Measurements from ENCODE around the gene TMEM178B.
"Not testable (repeated sequence)": the region's sequence is repeated elsewhere in the genome, so short reads cannot be mapped to it uniquely, and the experiment has no call there.

TMEM178B gene

GRCh38 chr7:141317033-141317585, 243.2 kb downstream of the TMEM178B start:
- DNase-seq: no peak

- DNase-seq: no peak
Measured at GRCh38 chr7:141320287-141320686, 246.4 kb downstream of the TMEM178B start.

GRCh38 chr7:141322383-141322782, 248.5 kb downstream of the TMEM178B start:
- DNase-seq: no peak

GRCh38 chr7:141323826-141324225, 250.0 kb downstream of the TMEM178B start:
- no peak for DNase-seq

- no peak for DNase-seq
Measured at GRCh38 chr7:141324870-141325269, 251.0 kb downstream of the TMEM178B start.

GRCh38 chr7:141325275-141325674, 251.4 kb downstream of the TMEM178B start:
- DNase-seq: no peak

GRCh38 chr7:141328290-141328689, 254.4 kb downstream of the TMEM178B start:
- DNase-seq: no peak

- not testable (repeated sequence) for DNase-seq
Measured at GRCh38 chr7:141330285-141330684, 256.4 kb downstream of the TMEM178B start.

GRCh38 chr7:141333459-141333858, 259.6 kb downstream of the TMEM178B start:
- DNase-seq: no peak

- no peak for DNase-seq
Measured at GRCh38 chr7:141335164-141335563, 261.3 kb downstream of the TMEM178B start.

- DNase-seq: no peak
Measured at GRCh38 chr7:141339603-141340002, 265.7 kb downstream of the TMEM178B start.

- DNase-seq: no peak
Measured at GRCh38 chr7:141340991-141341390, 267.1 kb downstream of the TMEM178B start.

GRCh38 chr7:141342621-141343408, 269.0 kb downstream of the TMEM178B start:
- DNase-seq: no peak

- DNase-seq: no peak
Measured at GRCh38 chr7:141344153-141344935, 270.5 kb downstream of the TMEM178B start.

- DNase-seq: no peak
Measured at GRCh38 chr7:141348728-141349127, 274.9 kb downstream of the TMEM178B start.

GRCh38 chr7:141349338-141349737, 275.5 kb downstream of the TMEM178B start:
- DNase-seq: no peak

GRCh38 chr7:141349804-141350203, 275.9 kb downstream of the TMEM178B start:
- DNase-seq: no peak

GRCh38 chr7:141351175-141351574, 277.3 kb downstream of the TMEM178B start:
- no peak for DNase-seq

GRCh38 chr7:141352955-141353354, 279.1 kb downstream of the TMEM178B start:
- DNase-seq: no peak

GRCh38 chr7:141354251-141354650, 280.4 kb downstream of the TMEM178B start:
- no peak for DNase-seq

GRCh38 chr7:141355032-141355431, 281.2 kb downstream of the TMEM178B start:
- DNase-seq: no peak

- no peak for DNase-seq
Measured at GRCh38 chr7:141356161-141356560, 282.3 kb downstream of the TMEM178B start.

GRCh38 chr7:141358386-141358785, 284.5 kb downstream of the TMEM178B start:
- no peak for DNase-seq

- DNase-seq: no peak
Measured at GRCh38 chr7:141359262-141359661, 285.4 kb downstream of the TMEM178B start.

Measured in NCI-H1694 treated with DMSO at 0.1 percent for 48 hours (cell line).